Panc1 (cell line): ENCODE data around the gene MS4A10. TPM values are rescaled to one million over a fixed set of nuclear protein-coding genes. Genes with fewer than 3 reads are reported as not detected.
A peak's percentile ranks its signal among the peaks of the same experiment; 100 is the strongest.

Experiments
- ATAC-seq: fragments of 200-7000 bp; cut with Tn5 transposase; 2 replicates; pipeline ENCODE4 v1.9.1; 2020; ENCODE audit warnings: mild to moderate bottlenecking, moderate library complexity
- BruUV-seq: library from RNA; stranded (reverse); fragments of 400-500 nt; replicated peaks from 2 replicates; lab custom pipeline; 2021; lab: Mats Ljungman, UMichigan
- CTCF ChIA-PET: fragments of 300-600 bp; sonication (Branson Sonifier 250); formaldehyde crosslinking; loops from one replicate; lab custom pipeline; 2022; ENCODE audit warnings: antibody characterized with exemption; lab: Charles Lee
- POLR2A ChIA-PET: fragments of 300-600 bp; sonication (Branson Sonifier 250); formaldehyde crosslinking; loops from one replicate; lab custom pipeline; 2022; ENCODE audit warnings: antibody characterized with exemption; lab: Charles Lee
- DNase-seq: peaks from one replicate; pipeline ENCODE4 v3.0.0-alpha.2; 2010; ENCODE audit warnings: low read depth, low spot score
- H3K27ac ChIP-seq: 2 replicates; pipeline ENCODE4 v1.5.1; 2011; ENCODE audit warnings: mild to moderate bottlenecking, low read length, inconsistent platforms
- H3K27me3 ChIP-seq: fragments of 200-500 bp; sonication (Bioruptor generic); 2 replicates; pipeline ENCODE4 v1.6.0; 2014; ENCODE audit warnings: low read length, inconsistent platforms; ENCODE audit not compliant: control insufficient read depth, insufficient read depth
- H3K36me3 ChIP-seq: fragments of 200-500 bp; sonication (Bioruptor generic); 2 replicates; pipeline ENCODE4 v1.5.1; 2014; ENCODE audit warnings: inconsistent platforms, mild to moderate bottlenecking, low read length, moderate library complexity; ENCODE audit not compliant: control insufficient read depth, insufficient read depth
- H3K4me1 ChIP-seq: 2 replicates; pipeline ENCODE4 v1.5.1; 2011; ENCODE audit warnings: inconsistent platforms, mild to moderate bottlenecking, low read length, moderate library complexity; ENCODE audit not compliant: control insufficient read depth, insufficient read depth
- H3K4me3 ChIP-seq, 2 experiments: 2 replicates each; pipeline ENCODE4 v1.5.1; 2011 to 2012; ENCODE audit warnings: low read depth in 2 of 2, low read length in 2 of 2, mild to moderate bottlenecking in 2 of 2, inconsistent platforms in 1 of 2, moderate library complexity in 1 of 2
- H3K9me3 ChIP-seq: fragments of 200-500 bp; sonication (Bioruptor generic); 2 replicates; pipeline ENCODE4 v1.5.1; 2014; ENCODE audit warnings: low read depth, mild to moderate bottlenecking, inconsistent platforms, low read length, moderate library complexity; ENCODE audit not compliant: control insufficient read depth, insufficient read depth
- POLR2AphosphoS5 ChIP-seq: IDR thresholded peaks from 2 replicates; pipeline ENCODE4 v1.6.1; 2012; ENCODE audit warnings: mild to moderate bottlenecking, low read depth, low read length, moderate library complexity
- SIN3A ChIP-seq: IDR thresholded peaks from 2 replicates; pipeline ENCODE4 v1.6.1; 2012; ENCODE audit warnings: low read depth, mild to moderate bottlenecking, low read length, moderate library complexity, borderline replicate concordance; ENCODE audit not compliant: insufficient read depth
- TCF7L2 ChIP-seq: IDR thresholded peaks from 2 replicates; pipeline ENCODE4 v1.6.1; 2011; ENCODE audit warnings: mild to moderate bottlenecking, low read depth, low read length, inconsistent platforms
- in situ Hi-C: cut with HindIII; loops from 2 replicates; pipeline ENCODE4 v1.10.0; 2016; ENCODE audit warnings: low sequenced_read_pairs, low pct_unique_long_range_greater_than_20kb
- intact Hi-C: fragments of 100-400 bp; cut with micrococcal nuclease; formaldehyde crosslinking; loops from one replicate; pipeline ENCODE4 v1.10.0; 2022; ENCODE audit not compliant: unreplicated experiment
- total RNA-seq: library from RNA; stranded (reverse); gene quantifications from one replicate; pipeline ENCODE4 v1.2.1, GENCODE V29; 2021; ENCODE audit not compliant: unreplicated experiment
- TF ChIP-seq, protein P1 (sequence below): fragments of 450-650 bp; IDR thresholded peaks from 2 replicates; pipeline ENCODE4 v1.5.1; 2017; ENCODE audit warnings: mild to moderate bottlenecking
- TF ChIP-seq, protein P2 (sequence below), 2 experiments: IDR thresholded peaks; 2 replicates each; pipeline ENCODE4 v1.6.1; 2011 to 2012; ENCODE audit warnings: low read depth in 2 of 2, control low read depth in 1 of 2, low read length in 1 of 2, mild to moderate bottlenecking in 1 of 2, moderate library complexity in 1 of 2; ENCODE audit not compliant: insufficient read depth in 1 of 2

MS4A10 gene
- total RNA-seq, 1 experiment from 2014 or later: not detected

DNA sequence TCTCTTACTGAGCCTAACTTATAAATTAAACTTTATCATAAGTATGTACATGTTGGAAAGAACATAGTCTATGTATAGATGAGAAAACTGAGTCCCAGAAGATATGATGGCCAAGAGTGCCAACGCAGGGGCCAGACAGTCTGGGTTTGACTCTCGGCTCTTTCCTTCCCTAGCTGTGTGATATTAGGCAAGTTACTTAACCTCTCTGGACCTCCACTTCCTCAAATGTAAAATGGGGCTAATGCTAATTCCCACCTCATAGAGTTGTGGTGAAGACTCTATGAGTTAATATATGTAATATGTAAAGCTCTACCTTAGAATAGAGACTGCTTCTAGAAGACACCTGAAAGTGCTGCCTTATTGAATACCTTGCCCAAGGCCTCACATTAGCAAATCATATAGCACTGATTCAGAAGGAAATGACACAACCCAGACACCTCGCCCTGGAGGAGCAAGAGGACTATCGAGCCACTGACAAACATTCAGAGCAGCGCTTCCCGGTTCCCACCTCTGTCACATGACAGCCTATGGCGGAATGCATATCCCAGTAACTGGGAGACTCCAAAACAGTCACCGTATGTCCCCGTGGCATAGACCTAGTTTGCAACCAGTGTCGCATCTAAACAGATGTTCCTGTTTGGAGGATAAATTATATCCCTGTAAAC lies 45.5 kb downstream of the MS4A10 start:
- H3K4me1 ChIP-seq: no peaks in the 10 kb centered on the region
- H3K4me3 ChIP-seq: peak overlapping the region in 1 of 2 experiments; percentile 28; a peak in 2 of 4 replicates
- POLR2A ChIA-PET: interaction anchor here (0.7 kb wide), 1 partner anchor 25 kb away, joined by 3 read pairs; the partner anchor contains the start of gene PTGDR2
- H3K36me3 ChIP-seq: no peaks in the 10 kb centered on the region
- intact Hi-C loops (loop anchor here (1.0 to 5.0 kb wide), 3 partner anchors 57 to 357 kb away; no protein-coding TSS in a partner anchor), in situ Hi-C loops (no loop called here)
- no TSS peak for BruUV-seq
- H3K27ac ChIP-seq: no peak overlapping the region
- no peaks in the 10 kb centered on the region for H3K9me3 ChIP-seq
- TF ChIP-seq TCF7L2 (no peak), POLR2AphosphoS5 (no peak), SIN3A (no peak)
- TF ChIP-seq, protein P1, sequence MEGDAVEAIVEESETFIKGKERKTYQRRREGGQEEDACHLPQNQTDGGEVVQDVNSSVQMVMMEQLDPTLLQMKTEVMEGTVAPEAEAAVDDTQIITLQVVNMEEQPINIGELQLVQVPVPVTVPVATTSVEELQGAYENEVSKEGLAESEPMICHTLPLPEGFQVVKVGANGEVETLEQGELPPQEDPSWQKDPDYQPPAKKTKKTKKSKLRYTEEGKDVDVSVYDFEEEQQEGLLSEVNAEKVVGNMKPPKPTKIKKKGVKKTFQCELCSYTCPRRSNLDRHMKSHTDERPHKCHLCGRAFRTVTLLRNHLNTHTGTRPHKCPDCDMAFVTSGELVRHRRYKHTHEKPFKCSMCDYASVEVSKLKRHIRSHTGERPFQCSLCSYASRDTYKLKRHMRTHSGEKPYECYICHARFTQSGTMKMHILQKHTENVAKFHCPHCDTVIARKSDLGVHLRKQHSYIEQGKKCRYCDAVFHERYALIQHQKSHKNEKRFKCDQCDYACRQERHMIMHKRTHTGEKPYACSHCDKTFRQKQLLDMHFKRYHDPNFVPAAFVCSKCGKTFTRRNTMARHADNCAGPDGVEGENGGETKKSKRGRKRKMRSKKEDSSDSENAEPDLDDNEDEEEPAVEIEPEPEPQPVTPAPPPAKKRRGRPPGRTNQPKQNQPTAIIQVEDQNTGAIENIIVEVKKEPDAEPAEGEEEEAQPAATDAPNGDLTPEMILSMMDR: no peak
- TF ChIP-seq, protein P2, sequence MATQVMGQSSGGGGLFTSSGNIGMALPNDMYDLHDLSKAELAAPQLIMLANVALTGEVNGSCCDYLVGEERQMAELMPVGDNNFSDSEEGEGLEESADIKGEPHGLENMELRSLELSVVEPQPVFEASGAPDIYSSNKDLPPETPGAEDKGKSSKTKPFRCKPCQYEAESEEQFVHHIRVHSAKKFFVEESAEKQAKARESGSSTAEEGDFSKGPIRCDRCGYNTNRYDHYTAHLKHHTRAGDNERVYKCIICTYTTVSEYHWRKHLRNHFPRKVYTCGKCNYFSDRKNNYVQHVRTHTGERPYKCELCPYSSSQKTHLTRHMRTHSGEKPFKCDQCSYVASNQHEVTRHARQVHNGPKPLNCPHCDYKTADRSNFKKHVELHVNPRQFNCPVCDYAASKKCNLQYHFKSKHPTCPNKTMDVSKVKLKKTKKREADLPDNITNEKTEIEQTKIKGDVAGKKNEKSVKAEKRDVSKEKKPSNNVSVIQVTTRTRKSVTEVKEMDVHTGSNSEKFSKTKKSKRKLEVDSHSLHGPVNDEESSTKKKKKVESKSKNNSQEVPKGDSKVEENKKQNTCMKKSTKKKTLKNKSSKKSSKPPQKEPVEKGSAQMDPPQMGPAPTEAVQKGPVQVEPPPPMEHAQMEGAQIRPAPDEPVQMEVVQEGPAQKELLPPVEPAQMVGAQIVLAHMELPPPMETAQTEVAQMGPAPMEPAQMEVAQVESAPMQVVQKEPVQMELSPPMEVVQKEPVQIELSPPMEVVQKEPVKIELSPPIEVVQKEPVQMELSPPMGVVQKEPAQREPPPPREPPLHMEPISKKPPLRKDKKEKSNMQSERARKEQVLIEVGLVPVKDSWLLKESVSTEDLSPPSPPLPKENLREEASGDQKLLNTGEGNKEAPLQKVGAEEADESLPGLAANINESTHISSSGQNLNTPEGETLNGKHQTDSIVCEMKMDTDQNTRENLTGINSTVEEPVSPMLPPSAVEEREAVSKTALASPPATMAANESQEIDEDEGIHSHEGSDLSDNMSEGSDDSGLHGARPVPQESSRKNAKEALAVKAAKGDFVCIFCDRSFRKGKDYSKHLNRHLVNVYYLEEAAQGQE (IDR thresholded peaks at IDR 0.05; ENCODE audit: insufficient read depth in 1 of 2, low read depth in 2 of 2, low read length in 1 of 2): no peak
- ATAC-seq: peak; percentile 81
- peak; percentile 10 for DNase-seq
- CTCF ChIA-PET: interaction anchor here (0.6 to 3.0 kb wide), 5 partner anchors 46 to 322 kb away, joined by 3 to 41 read pairs (median 4); partner anchors contain the start of gene MS4A10
- H3K27me3 ChIP-seq: peaks cover 8% of the 10 kb centered on the region

GRCh38 chr11:60831143-60831500 lies 46.0 kb downstream of the MS4A10 start:
- peak; percentile 95 for ATAC-seq
- CTCF ChIA-PET: interaction anchor here (0.5 to 3.0 kb wide), 7 partner anchors 24 to 321 kb away, joined by 3 to 41 read pairs (median 4); partner anchors contain the start of genes MS4A10 and ZP1
- TF ChIP-seq, protein P1: peak; percentile 94
- no peak for TF ChIP-seq SIN3A
- TF ChIP-seq, protein P2 (IDR thresholded peaks at IDR 0.05; ENCODE audit: insufficient read depth in 1 of 2, low read depth in 2 of 2, low read length in 1 of 2): no peak
- no peak for TF ChIP-seq TCF7L2
- POLR2A ChIA-PET: interaction anchor here (0.7 kb wide), 1 partner anchor 24 kb away, joined by 3 read pairs; the partner anchor contains the start of gene PTGDR2
- intact Hi-C loops (loop anchor here (1.0 to 5.0 kb wide), 3 partner anchors 56 to 356 kb away; no protein-coding TSS in a partner anchor), in situ Hi-C loops (no loop called here)
- peak; percentile 58 for DNase-seq
- H3K4me3 ChIP-seq: peak overlapping the region in 1 of 2 experiments; percentile 28; a peak in 2 of 4 replicates
- H3K4me1 ChIP-seq: no peaks in the 10 kb centered on the region
- H3K27me3 ChIP-seq: peaks cover 8% of the 10 kb centered on the region
- no TSS peak for BruUV-seq
- H3K27ac ChIP-seq: no peak overlapping the region
- no peaks in the 10 kb centered on the region for H3K9me3 ChIP-seq
- no peaks in the 10 kb centered on the region for H3K36me3 ChIP-seq
